K562 (cell line): Measurements from ENCODE around the gene CD3D. TPM values are rescaled to one million over a fixed set of nuclear protein-coding genes. Genes with fewer than 3 reads are reported as not detected.

Experiments used
- ATAC-seq: fragments of 200-7000 bp; cut with Tn5 transposase; 3 replicates; pipeline ENCODE4 v1.9.1; 2020; ENCODE audit warnings: moderate library complexity
- BruUV-seq: library from RNA; stranded (reverse); fragments of 400-500 nt; replicated peaks from 2 replicates; lab custom pipeline; 2021; lab: Mats Ljungman, UMichigan
- CTCF ChIA-PET: fragments of 300-600 bp; formaldehyde crosslinking; extraction: SDS; loops from one replicate; lab custom pipeline; 2021; ENCODE audit warnings: low intra/inter-chr PET ratio; lab: Yijun Ruan, JAX
- POLR2A ChIA-PET: fragments of 300-600, 350-650 bp; sonication (Branson Sonifier 250); formaldehyde crosslinking; extraction: SDS; loops from one replicate; lab custom pipeline; 2021; ENCODE audit warnings: antibody characterized with exemption, inconsistent platforms; lab: Yijun Ruan, JAX
- DNase-seq, 4 experiments: peaks; one replicate each; pipeline versions ENCODE4 v3.0.0 to v3.0.0-alpha.2; 2011 to 2018; ENCODE audit warnings: low spot score in 3 of 4, mixed read lengths in 3 of 4; ENCODE audit errors: extremely low read depth in 1 of 4
- FAIRE-seq: peaks from 2 replicates; lab custom pipeline; 2011; peaks lifted over from hg19 to GRCh38; lab: Jason Lieb, UNC
- H2AFZ ChIP-seq: 2 replicates; pipeline ENCODE4 v1.6.0; 2011; ENCODE audit warnings: low read depth, low read length, control low read depth, inconsistent platforms
- H3K27ac ChIP-seq: fragments of 200-600 bp; 3 replicates; pipeline ENCODE4 v1.8.0; 2011; ENCODE audit warnings: low read depth, mild to moderate bottlenecking, control low read depth, inconsistent platforms, low read length, moderate library complexity, mixed read lengths; ENCODE audit errors: extremely low read depth
- H3K27me3 ChIP-seq, 2 experiments: fragments of 300-600 bp in 1 of 2; 2 replicates in 1 of 2; 3 replicates in 1 of 2; pipeline versions ENCODE4 v1.6.0 to v1.8.0; 2011; ENCODE audit warnings: inconsistent platforms in 2 of 2, low read length in 2 of 2, mild to moderate bottlenecking in 1 of 2, mixed read lengths in 1 of 2, moderate library complexity in 1 of 2; ENCODE audit not compliant: control insufficient read depth in 2 of 2, insufficient read depth in 2 of 2
- H3K36me3 ChIP-seq: fragments of 300-600 bp; 3 replicates; pipeline ENCODE4 v1.8.0; 2011; ENCODE audit warnings: mild to moderate bottlenecking, low read length, inconsistent platforms; ENCODE audit not compliant: control insufficient read depth, insufficient read depth
- H3K4me1 ChIP-seq, 2 experiments: fragments of 200-600 bp in 1 of 2; replicated peaks in 1 of 2; 2 replicates in 1 of 2; 3 replicates in 1 of 2; pipeline versions ENCODE4 v1.5.1 to v1.8.0; 2011; ENCODE audit warnings: inconsistent platforms in 2 of 2, low read length in 2 of 2, mild to moderate bottlenecking in 1 of 2, mixed read lengths in 1 of 2, moderate library complexity in 1 of 2; ENCODE audit not compliant: control insufficient read depth in 2 of 2, insufficient read depth in 2 of 2
- H3K4me2 ChIP-seq: 2 replicates; pipeline ENCODE4 v1.6.1; 2011; ENCODE audit warnings: low read length, control low read depth, inconsistent platforms, mixed read lengths; ENCODE audit not compliant: insufficient read depth
- H3K4me3 ChIP-seq: fragments of 200-600 bp; sonication (generic), shearing (Covaris generic); 2 replicates; pipeline ENCODE4 v1.5.1; 2016; ENCODE audit warnings: control low read depth, inconsistent platforms
- H3K79me2 ChIP-seq: fragments of 200-600 bp; 3 replicates; pipeline ENCODE4 v1.8.0; 2011; ENCODE audit warnings: low read length, inconsistent platforms; ENCODE audit not compliant: control insufficient read depth, insufficient read depth
- H3K9ac ChIP-seq, 2 experiments: 2 replicates each; pipeline versions ENCODE4 v1.6.0 to v1.6.1; 2011; ENCODE audit warnings: low read depth in 2 of 2, low read length in 2 of 2, control low read depth in 1 of 2, inconsistent platforms in 1 of 2, mild to moderate bottlenecking in 1 of 2, mixed read lengths in 1 of 2; ENCODE audit not compliant: insufficient read depth in 1 of 2
- H3K9me1 ChIP-seq: one replicate; pipeline ENCODE4 v1.6.0; 2011; ENCODE audit warnings: inconsistent platforms, mild to moderate bottlenecking, low read length, moderate library complexity; ENCODE audit not compliant: control insufficient read depth, insufficient read depth
- H3K9me3 ChIP-seq: replicated peaks from 2 replicates; pipeline ENCODE4 v1.5.1; 2011; ENCODE audit warnings: low read depth, low read length, inconsistent platforms; ENCODE audit not compliant: control insufficient read depth, insufficient read depth
- H4K20me1 ChIP-seq: replicated peaks from 2 replicates; pipeline ENCODE4 v1.6.1; 2011; ENCODE audit warnings: low read length, inconsistent platforms, mixed read lengths; ENCODE audit not compliant: control insufficient read depth, insufficient read depth
- NCOA4 ChIP-seq: fragments of 450-650 bp; IDR thresholded peaks from 2 replicates; pipeline ENCODE4 v1.6.1; 2018; ENCODE audit warnings: mild to moderate bottlenecking; ENCODE audit not compliant: partially characterized antibody
- RAD21 ChIP-seq, 2 experiments: fragments of 250-450 bp in 1 of 2; fragments of 450-650 bp in 1 of 2; sonication (Bioruptor Pico) in 1 of 2; formaldehyde crosslinking in 1 of 2; IDR thresholded peaks in 1 of 2; conservative IDR thresholded peaks in 1 of 2; 2 replicates each; pipeline versions ENCODE4 v1.4.0 to v1.8.0; 2020 to 2022; ENCODE audit warnings: mild to moderate bottlenecking in 2 of 2, moderate library complexity in 1 of 2
- SIN3B ChIP-seq: fragments of 450-650 bp; IDR thresholded peaks from 2 replicates; pipeline ENCODE4 v1.6.1; 2017; ENCODE audit warnings: low read depth, mild to moderate bottlenecking, moderate library complexity
- SMARCA4 ChIP-seq: fragments of 450-650 bp; IDR thresholded peaks from 2 replicates; pipeline ENCODE4 v1.6.1; 2016
- TAF15 ChIP-seq: fragments of 200-400 bp; formaldehyde crosslinking; IDR thresholded peaks from 2 replicates; pipeline ENCODE4 v1.6.1; 2017; ENCODE audit warnings: mild to moderate bottlenecking, low read depth, low read length, moderate library complexity
- TFAM ChIP-seq: fragments of 250-450 bp; sonication (Bioruptor Pico); conservative IDR thresholded peaks from 2 replicates; pipeline ENCODE4 v1.5.0; 2021; ENCODE audit warnings: mild to moderate bottlenecking, moderate library complexity
- ZNF384 ChIP-seq: IDR thresholded peaks from 2 replicates; pipeline ENCODE4 v1.6.1; 2012; ENCODE audit warnings: low read depth, low read length, improper control_type of control experiment
- ZNF699 ChIP-seq: fragments of 250-450 bp; sonication (Bioruptor Pico); IDR thresholded peaks from 2 replicates; pipeline ENCODE4 v1.8.0; 2021; ENCODE audit warnings: mild to moderate bottlenecking, moderate library complexity; ENCODE audit not compliant: insufficient replicate concordance
- ZNF766 ChIP-seq: fragments of 200-800 bp; sonication (Bioruptor generic); conservative IDR thresholded peaks from 2 replicates; pipeline ENCODE4 v1.6.1; 2016; ENCODE audit warnings: missing genetic modification characterization, missing compliant biosample characterization
- WGBS: fragments of 100-300 bp; shearing (Covaris generic); methylation state at CpG from one replicate; pipeline ENCODE4 v1.1.6; 2016; ENCODE audit warnings: low coverage, mixed read lengths; ENCODE audit not compliant: insufficient coverage; ENCODE audit errors: missing lambda C conversion rate; 5-methylcytosine and 5-hydroxymethylcytosine counted together
- in situ Hi-C: fragments of 300-500 bp; cut with MboI; formaldehyde crosslinking; loops from 4 replicates; pipeline ENCODE4 v1.15.0; 2018; ENCODE audit warnings: inconsistent platforms, mixed read lengths
- intact Hi-C: fragments of 100-400 bp; cut with micrococcal nuclease; formaldehyde crosslinking; loops from 2 replicates; pipeline ENCODE4 v1.14.2; 2022
- polyA plus RNA-seq, 8 experiments: library from polyadenylated mRNA; depleted of rRNA in 4 of 8; stranded (reverse) in 5 of 8; unstranded in 3 of 8; fragments of >200 nt; fragmentation: Nextera tagmentation in 2 of 8; fragmentation: Illumina TruSeq in 1 of 8; extraction: Ambion mirVana in 2 of 8; extraction: Trizol in 1 of 8; gene quantifications; 2 replicates each; pipeline versions ENCODE4 v1.2.1 to v1.2.3, GENCODE V29; 2011 to 2014; ENCODE audit warnings: inconsistent platforms in 1 of 8, missing spikeins in 1 of 8
- total RNA-seq, 7 experiments: library from RNA; depleted of rRNA in 6 of 7; stranded (reverse); fragments of >200 nt in 6 of 7; fragmentation: Illumina TruSeq in 2 of 7; extraction: Trizol in 2 of 7; gene quantifications; 2 replicates each; pipeline versions ENCODE4 v1.2.1 to v1.2.3, GENCODE V29; 2011 to 2021; ENCODE audit warnings: low replicate concordance in 1 of 7
- TF ChIP-seq, protein P1 (sequence below), 2 experiments: fragments of 450-650 bp; formaldehyde crosslinking in 1 of 2; IDR thresholded peaks; 2 replicates each; pipeline versions ENCODE4 v1.4.0 to v1.6.1; 2014 to 2020; ENCODE audit warnings: mild to moderate bottlenecking in 2 of 2, borderline replicate concordance in 1 of 2, low read depth in 1 of 2
- TF ChIP-seq, protein P2 (sequence below), 3 experiments: IDR thresholded peaks in 2 of 3; conservative IDR thresholded peaks in 1 of 3; 2 replicates each; pipeline ENCODE4 v1.5.1; 2011 to 2012; ENCODE audit warnings: low read length in 3 of 3, mild to moderate bottlenecking in 3 of 3, control low read depth in 2 of 3, improper control_type of control experiment in 1 of 3, inconsistent platforms in 1 of 3, low read depth in 1 of 3, mixed read lengths in 1 of 3, moderate library complexity in 1 of 3; ENCODE audit not compliant: insufficient read depth in 2 of 3

CD3D gene
- total and polyA plus RNA-seq, 9 of the 15 experiments (the other 6 are each of a cell fraction or from before 2014, with no cell fraction given) = 36.2 to 238 (median 67.1) TPM

DNA sequence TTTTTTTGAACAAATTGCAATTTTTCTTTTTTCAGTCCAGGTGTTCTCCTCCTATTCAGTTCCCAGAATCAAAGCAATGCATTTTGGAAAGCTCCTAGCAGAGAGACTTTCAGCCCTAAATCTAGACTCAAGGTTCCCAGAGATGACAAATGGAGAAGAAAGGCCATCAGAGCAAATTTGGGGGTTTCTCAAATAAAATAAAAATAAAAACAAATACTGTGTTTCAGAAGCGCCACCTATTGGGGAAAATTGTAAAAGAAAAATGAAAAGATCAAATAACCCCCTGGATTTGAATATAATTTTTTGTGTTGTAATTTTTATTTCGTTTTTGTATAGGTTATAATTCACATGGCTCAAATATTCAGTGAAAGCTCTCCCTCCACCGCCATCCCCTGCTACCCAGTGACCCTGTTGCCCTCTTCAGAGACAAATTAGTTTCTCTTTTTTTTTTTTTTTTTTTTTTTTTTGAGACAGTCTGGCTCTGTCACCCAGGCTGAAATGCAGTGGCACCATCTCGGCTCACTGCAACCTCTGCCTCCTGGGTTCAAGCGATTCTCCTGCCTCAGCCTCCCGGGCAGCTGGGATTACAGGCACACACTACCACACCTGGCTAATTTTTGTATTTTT lies 10.7 kb upstream of the CD3D start:
- Histone ChIP-seq H3K9ac (no peak overlapping the region), H3K4me3 (no peak overlapping the region), H3K4me2 (no peak overlapping the region), H3K9me1 (no peaks in the 10 kb centered on the region), H2AFZ (no peak overlapping the region), H3K9me3 (no peaks in the 10 kb centered on the region), H3K79me2 (no peaks in the 10 kb centered on the region), H4K20me1 (no peaks in the 10 kb centered on the region), H3K27ac (no peak overlapping the region), H3K27me3 (peaks cover 0 to 4% of the 10 kb centered on the region in 2 experiments; a peak in 1 of 5 replicates), H3K4me1 (peaks cover 0 to 6% of the 10 kb centered on the region in 2 experiments; a peak in 1 of 5 replicates), H3K36me3 (no peaks in the 10 kb centered on the region)
- FAIRE-seq = no peak
- DNase-seq = peak in 2 of 4 experiments; percentile 16 to 37
- POLR2A ChIA-PET = no interaction called here
- ATAC-seq = no peak
- BruUV-seq = no TSS peak
- CTCF ChIA-PET = interaction anchor here (1.4 to 2.3 kb wide), 2 partner anchors 58 to 155 kb away, joined by 5 to 17 read pairs; no protein-coding TSS in a partner anchor
- WGBS = 0% methylated on average over 5 of the region's 6 CpGs
- in situ Hi-C loops = no loop called here
- intact Hi-C loops = loop anchor here (1.0 to 2.0 kb wide), 3 partner anchors 58 to 208 kb away; no protein-coding TSS in a partner anchor
- 0 out of 2 replicates have a peak, but pooled peaks have one; percentile 33 for TF ChIP-seq ZNF766 (CRISPR knock-in tag)
- no peak for TF ChIP-seq TFAM (CRISPR knock-in tag)
- no peak for TF ChIP-seq NCOA4
- peak; percentile 75 to 76 for TF ChIP-seq RAD21 (CRISPR knock-in tag; conservative IDR thresholded peaks at IDR 0.05 in 1 of 2, IDR thresholded peaks at IDR 0.05 in 1 of 2)
- TF ChIP-seq ZNF384 = 0 out of 2 replicates have a peak, but pooled peaks have one; percentile 7
- no peak for TF ChIP-seq SIN3B
- TF ChIP-seq, protein P1, sequence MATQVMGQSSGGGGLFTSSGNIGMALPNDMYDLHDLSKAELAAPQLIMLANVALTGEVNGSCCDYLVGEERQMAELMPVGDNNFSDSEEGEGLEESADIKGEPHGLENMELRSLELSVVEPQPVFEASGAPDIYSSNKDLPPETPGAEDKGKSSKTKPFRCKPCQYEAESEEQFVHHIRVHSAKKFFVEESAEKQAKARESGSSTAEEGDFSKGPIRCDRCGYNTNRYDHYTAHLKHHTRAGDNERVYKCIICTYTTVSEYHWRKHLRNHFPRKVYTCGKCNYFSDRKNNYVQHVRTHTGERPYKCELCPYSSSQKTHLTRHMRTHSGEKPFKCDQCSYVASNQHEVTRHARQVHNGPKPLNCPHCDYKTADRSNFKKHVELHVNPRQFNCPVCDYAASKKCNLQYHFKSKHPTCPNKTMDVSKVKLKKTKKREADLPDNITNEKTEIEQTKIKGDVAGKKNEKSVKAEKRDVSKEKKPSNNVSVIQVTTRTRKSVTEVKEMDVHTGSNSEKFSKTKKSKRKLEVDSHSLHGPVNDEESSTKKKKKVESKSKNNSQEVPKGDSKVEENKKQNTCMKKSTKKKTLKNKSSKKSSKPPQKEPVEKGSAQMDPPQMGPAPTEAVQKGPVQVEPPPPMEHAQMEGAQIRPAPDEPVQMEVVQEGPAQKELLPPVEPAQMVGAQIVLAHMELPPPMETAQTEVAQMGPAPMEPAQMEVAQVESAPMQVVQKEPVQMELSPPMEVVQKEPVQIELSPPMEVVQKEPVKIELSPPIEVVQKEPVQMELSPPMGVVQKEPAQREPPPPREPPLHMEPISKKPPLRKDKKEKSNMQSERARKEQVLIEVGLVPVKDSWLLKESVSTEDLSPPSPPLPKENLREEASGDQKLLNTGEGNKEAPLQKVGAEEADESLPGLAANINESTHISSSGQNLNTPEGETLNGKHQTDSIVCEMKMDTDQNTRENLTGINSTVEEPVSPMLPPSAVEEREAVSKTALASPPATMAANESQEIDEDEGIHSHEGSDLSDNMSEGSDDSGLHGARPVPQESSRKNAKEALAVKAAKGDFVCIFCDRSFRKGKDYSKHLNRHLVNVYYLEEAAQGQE (IDR thresholded peaks at IDR 0.05; ENCODE audit: borderline replicate concordance) = peak; percentile 48; the same call in 1 of the 2 replicates
- TF ChIP-seq, protein P1 (CRISPR knock-in tag; IDR thresholded peaks at IDR 0.05; ENCODE audit: low read depth) = no peak
- TF ChIP-seq ZNF699 = no peak
- TF ChIP-seq SMARCA4 = no peak
- TF ChIP-seq, protein P2, sequence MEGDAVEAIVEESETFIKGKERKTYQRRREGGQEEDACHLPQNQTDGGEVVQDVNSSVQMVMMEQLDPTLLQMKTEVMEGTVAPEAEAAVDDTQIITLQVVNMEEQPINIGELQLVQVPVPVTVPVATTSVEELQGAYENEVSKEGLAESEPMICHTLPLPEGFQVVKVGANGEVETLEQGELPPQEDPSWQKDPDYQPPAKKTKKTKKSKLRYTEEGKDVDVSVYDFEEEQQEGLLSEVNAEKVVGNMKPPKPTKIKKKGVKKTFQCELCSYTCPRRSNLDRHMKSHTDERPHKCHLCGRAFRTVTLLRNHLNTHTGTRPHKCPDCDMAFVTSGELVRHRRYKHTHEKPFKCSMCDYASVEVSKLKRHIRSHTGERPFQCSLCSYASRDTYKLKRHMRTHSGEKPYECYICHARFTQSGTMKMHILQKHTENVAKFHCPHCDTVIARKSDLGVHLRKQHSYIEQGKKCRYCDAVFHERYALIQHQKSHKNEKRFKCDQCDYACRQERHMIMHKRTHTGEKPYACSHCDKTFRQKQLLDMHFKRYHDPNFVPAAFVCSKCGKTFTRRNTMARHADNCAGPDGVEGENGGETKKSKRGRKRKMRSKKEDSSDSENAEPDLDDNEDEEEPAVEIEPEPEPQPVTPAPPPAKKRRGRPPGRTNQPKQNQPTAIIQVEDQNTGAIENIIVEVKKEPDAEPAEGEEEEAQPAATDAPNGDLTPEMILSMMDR (IDR thresholded peaks at IDR 0.05 in 2 of 3, conservative IDR thresholded peaks at IDR 0.05 in 1 of 3; ENCODE audit: insufficient read depth in 2 of 3, low read depth in 1 of 3, low read length in 3 of 3) = peak; percentile 40 to 75 (median 46); a peak in 4 of 6 replicates
- no peak for TF ChIP-seq TAF15
